HFFc6 (cell line): ENCODE results near the gene EN2. TPM values are rescaled to one million over a fixed set of nuclear protein-coding genes. Genes with fewer than 3 reads are reported as not detected.

Source experiments
- DNase-seq: peaks from one replicate; pipeline ENCODE4 v3.0.0-alpha.2; 2018
- H3K27ac Mint-ChIP-seq: 2 replicates; pipeline ENCODE4 v1.8.0; 2020; ENCODE audit warnings: mild to moderate bottlenecking, mixed read lengths
- H3K27me3 Mint-ChIP-seq: 2 replicates; pipeline ENCODE4 v1.8.0; 2021; ENCODE audit warnings: mild to moderate bottlenecking, moderate library complexity, mixed read lengths; ENCODE audit not compliant: insufficient read depth
- H3K36me3 Mint-ChIP-seq: 2 replicates; pipeline ENCODE4 v1.8.0; 2021; ENCODE audit warnings: low read depth, mixed read lengths
- H3K4me1 Mint-ChIP-seq: 2 replicates; pipeline ENCODE4 v1.8.0; 2020; ENCODE audit warnings: low read depth, mixed read lengths
- H3K4me3 Mint-ChIP-seq: 2 replicates; pipeline ENCODE4 v1.8.0; 2020; ENCODE audit warnings: mild to moderate bottlenecking, moderate library complexity, mixed read lengths
- H3K9me3 Mint-ChIP-seq: 2 replicates; pipeline ENCODE4 v1.8.0; 2020; ENCODE audit warnings: mild to moderate bottlenecking, mixed read lengths
- total RNA-seq, 6 experiments: library from RNA; stranded (reverse); fragmentation: NEBNext Ultra II Directional; extraction: Animal tissue kit (Norgen Biotek cat#: 25700); gene quantifications; 2 replicates in 1 of 6; 3 replicates in 5 of 6; pipeline ENCODE4 v1.2.3, GENCODE V29; 2021
- TF ChIP-seq, protein P1 (sequence below): fragments of 200-600 bp; sonication (generic); IDR thresholded peaks from 2 replicates; pipeline ENCODE4 v1.5.0; 2021; ENCODE audit warnings: antibody characterized with exemption, mild to moderate bottlenecking

The EN2 gene
- total RNA-seq, 6 experiments from 2014 or later: not detected

DNA sequence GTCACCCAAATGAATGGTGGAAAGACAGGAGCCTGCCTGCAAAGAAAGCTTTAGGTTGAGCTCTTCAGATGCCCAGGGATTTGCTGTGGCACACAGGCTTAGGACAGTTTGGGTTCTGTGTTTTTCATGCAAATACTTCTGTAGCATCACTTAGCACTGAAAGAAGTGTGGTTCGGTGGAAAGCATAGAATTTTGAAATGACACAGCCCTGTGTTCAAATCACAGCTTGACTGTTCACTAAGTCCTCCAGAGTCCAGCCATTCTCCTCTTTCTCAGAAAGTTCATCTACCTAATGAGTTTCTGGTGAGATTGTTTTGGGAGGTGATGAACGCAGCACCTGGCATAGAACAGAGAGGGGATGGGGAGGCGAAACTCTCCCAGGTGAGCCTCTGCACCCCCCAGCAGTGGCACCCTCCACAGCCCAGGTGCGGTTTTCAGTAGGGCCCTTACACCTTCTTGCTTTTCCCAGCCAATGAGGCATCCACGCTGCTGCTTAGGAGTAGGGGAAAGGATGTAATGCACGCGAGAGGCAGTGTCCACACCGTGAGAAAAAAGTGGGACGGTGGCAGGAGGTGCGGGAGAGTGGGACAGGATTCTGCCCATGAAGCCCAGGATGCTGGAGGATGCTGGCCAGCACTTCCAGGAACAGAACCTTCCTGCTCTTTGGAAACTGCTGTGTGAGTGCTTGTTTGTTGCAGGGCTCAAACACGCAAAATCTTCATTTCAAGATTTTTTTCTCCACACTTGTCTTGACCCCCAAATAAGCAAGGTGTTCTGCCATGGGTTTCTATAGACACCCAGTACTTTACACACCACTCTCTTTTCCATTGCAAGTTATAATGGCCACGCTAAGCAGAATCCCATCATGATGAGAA is 11.6 kb downstream of the EN2 start:
- no peak overlapping the region for H3K27ac Mint-ChIP-seq
- no peak for DNase-seq
- peaks cover 74% of the 10 kb centered on the region for H3K27me3 Mint-ChIP-seq
- H3K36me3 Mint-ChIP-seq: no peaks in the 10 kb centered on the region
- no peak overlapping the region for H3K4me3 Mint-ChIP-seq
- H3K4me1 Mint-ChIP-seq: peaks cover 6% of the 10 kb centered on the region
- TF ChIP-seq, protein P1, sequence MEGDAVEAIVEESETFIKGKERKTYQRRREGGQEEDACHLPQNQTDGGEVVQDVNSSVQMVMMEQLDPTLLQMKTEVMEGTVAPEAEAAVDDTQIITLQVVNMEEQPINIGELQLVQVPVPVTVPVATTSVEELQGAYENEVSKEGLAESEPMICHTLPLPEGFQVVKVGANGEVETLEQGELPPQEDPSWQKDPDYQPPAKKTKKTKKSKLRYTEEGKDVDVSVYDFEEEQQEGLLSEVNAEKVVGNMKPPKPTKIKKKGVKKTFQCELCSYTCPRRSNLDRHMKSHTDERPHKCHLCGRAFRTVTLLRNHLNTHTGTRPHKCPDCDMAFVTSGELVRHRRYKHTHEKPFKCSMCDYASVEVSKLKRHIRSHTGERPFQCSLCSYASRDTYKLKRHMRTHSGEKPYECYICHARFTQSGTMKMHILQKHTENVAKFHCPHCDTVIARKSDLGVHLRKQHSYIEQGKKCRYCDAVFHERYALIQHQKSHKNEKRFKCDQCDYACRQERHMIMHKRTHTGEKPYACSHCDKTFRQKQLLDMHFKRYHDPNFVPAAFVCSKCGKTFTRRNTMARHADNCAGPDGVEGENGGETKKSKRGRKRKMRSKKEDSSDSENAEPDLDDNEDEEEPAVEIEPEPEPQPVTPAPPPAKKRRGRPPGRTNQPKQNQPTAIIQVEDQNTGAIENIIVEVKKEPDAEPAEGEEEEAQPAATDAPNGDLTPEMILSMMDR: no peak
- no peaks in the 10 kb centered on the region for H3K9me3 Mint-ChIP-seq

DNA sequence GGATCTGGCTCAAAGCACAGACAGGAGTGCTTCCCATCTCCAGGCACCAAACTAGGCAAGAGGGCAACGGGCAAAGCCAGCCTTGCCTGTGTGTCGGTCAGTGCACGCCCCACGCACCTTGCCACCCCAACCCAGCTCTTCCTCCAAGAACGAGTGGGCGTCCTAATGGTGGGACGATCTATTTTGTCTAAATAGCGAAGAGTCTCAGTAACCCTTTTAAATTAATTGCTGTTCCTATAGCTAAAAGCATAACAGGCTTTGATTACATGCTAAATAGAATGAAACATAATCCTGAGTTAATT is 12.2 kb downstream of the EN2 start:
- DNase-seq: no peak
- TF ChIP-seq, protein P1: no peak
- Mint-ChIP-seq H3K36me3 (no peaks in the 10 kb centered on the region), H3K27me3 (peaks cover 75% of the 10 kb centered on the region), H3K27ac (no peak overlapping the region), H3K4me3 (no peak overlapping the region), H3K9me3 (no peaks in the 10 kb centered on the region), H3K4me1 (peaks cover 6% of the 10 kb centered on the region)

DNA sequence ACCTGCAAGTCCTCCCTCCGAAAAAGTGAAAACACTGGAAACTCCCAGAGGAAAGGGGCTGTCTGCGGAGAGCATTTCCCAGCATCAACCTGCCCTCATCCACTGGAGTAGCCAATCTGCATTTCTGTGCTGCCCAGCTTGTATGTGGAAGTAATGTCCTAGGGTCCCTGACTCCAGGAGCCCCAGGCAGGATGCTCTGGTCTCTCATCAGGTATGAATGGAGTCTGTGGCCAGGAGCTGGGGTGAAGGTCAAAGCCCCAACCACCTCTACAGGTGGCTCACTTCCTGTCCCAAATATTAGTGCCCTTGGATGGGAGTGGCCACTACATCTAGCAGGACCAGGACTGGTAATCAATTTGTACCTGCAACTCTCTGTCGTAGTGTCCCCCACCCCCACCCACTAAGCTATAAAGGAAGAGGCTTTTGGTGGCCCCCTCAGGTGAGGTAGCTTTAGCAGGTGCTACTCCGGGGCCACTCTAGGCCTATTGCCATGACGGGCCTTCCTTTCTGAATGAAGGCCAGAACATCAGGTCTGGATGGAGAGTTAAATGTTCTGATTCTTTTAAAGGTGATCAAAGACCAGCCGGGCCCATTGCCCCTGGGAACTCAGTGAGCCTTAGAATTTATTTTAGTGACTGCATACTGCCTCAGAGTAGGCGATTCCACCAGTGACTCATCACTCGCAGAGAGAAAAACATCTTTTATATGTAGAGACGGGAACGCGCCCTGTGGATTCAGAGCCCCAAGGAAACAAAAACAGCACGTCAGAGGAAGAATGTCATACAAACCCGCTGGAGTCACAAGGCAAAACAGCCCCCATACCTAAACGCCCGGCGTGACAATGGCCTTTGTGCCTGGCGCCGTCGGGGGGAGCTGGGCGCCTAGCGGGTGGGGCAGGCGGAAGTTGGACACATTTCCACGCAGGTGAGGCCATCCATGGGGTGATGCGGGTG is 13.0 kb downstream of the EN2 start:
- peaks cover 72% of the 10 kb centered on the region for H3K27me3 Mint-ChIP-seq
- no peaks in the 10 kb centered on the region for H3K36me3 Mint-ChIP-seq
- H3K27ac Mint-ChIP-seq: no peak overlapping the region
- DNase-seq: peak; percentile 12
- H3K9me3 Mint-ChIP-seq: no peaks in the 10 kb centered on the region
- peaks cover 6% of the 10 kb centered on the region for H3K4me1 Mint-ChIP-seq
- peak overlapping the region; percentile 12; the same call in 1 of the 2 replicates for H3K4me3 Mint-ChIP-seq
- TF ChIP-seq, protein P1: no peak

DNA sequence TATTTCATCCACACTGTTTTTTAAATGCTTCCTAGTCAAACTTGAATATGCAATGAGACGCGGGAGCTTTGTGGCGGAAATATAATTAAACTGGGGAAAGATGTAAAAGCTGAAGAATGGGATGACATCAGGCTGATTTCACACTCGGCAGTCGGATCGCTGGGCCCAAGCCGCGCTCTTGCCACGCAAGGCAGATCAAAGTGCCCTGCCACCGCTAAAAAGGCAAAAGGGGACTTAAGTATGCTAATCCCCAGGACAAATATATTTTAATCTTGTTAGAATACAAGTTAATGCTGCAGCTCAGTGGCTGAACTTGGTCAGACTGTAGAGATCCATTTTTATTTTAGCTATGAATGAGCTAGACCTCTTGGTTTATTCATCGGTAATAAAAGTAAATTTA is 13.8 kb downstream of the EN2 start:
- H3K27me3 Mint-ChIP-seq: peaks cover 75% of the 10 kb centered on the region
- peaks cover 6% of the 10 kb centered on the region for H3K4me1 Mint-ChIP-seq
- H3K27ac Mint-ChIP-seq: no peak overlapping the region
- TF ChIP-seq, protein P1: no peak
- H3K4me3 Mint-ChIP-seq: no peak overlapping the region
- H3K9me3 Mint-ChIP-seq: no peaks in the 10 kb centered on the region
- H3K36me3 Mint-ChIP-seq: no peaks in the 10 kb centered on the region
- no peak for DNase-seq

DNA sequence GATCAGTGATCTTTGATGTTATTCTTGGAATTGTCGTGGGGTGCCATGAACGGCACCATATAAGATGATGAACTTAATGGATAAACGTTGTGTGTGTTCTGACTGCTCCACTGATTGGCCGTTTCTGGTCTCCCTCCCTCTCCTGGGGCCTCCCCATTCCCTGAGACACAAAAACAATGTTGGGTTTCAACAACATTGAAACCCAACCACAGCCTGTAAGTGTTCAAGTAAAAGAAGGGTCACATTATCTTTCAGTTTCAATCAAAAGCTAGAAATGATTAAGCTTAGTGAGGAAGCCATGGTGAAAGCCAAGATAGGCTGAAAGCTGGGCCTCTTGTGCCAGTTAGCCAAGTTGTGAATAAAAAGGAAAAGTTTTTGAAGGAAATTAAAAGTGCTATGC is 19.5 kb downstream of the EN2 start:
- H3K4me3 Mint-ChIP-seq: no peak overlapping the region
- peaks cover 36% of the 10 kb centered on the region for H3K27me3 Mint-ChIP-seq
- no peaks in the 10 kb centered on the region for H3K4me1 Mint-ChIP-seq
- H3K9me3 Mint-ChIP-seq: peaks cover 8% of the 10 kb centered on the region
- DNase-seq: no peak
- H3K27ac Mint-ChIP-seq: no peak overlapping the region
- peaks cover 8% of the 10 kb centered on the region; the same call in 1 of the 2 replicates for H3K36me3 Mint-ChIP-seq
- TF ChIP-seq, protein P1: no peak
